HG02642 (cell line): ENCODE measurements around the gene RAPGEF4.

Source experiments
- ATAC-seq: cut with Tn5 transposase; IDR thresholded peaks from one replicate; pipeline ENCODE4 v1.9.1; 2021; ENCODE audit warnings: mild to moderate bottlenecking; ENCODE audit not compliant: unreplicated experiment, poor library complexity

RAPGEF4 gene

GRCh38 chr2:172735582-172736423 is at the start of gene RAPGEF4:
TSS of gene RAPGEF4 (plus strand) at chr2:172735845. CDS start at chr2:172735984, 139 bp downstream.
- no peak for ATAC-seq

DNA sequence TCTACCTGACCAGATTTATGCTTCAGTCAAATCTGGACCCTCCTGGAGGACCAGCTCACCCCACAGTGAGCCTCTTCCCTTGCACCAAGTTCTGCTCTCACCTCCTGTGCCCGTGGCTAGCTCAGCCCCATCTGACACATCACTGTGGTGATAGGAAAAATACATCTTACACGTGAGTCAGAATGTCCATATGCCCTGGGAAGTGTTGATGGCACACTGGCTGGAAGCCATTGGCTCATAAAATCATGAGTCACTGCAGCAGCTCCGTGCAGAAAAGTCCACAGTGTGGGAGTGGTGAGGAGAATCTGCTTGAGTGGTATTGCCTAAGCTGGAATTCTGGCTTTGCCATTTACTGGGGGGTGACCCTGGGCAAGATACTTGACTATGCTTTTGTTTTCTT is 42.6 kb upstream of the RAPGEF4 start:
- no peak for ATAC-seq

DNA sequence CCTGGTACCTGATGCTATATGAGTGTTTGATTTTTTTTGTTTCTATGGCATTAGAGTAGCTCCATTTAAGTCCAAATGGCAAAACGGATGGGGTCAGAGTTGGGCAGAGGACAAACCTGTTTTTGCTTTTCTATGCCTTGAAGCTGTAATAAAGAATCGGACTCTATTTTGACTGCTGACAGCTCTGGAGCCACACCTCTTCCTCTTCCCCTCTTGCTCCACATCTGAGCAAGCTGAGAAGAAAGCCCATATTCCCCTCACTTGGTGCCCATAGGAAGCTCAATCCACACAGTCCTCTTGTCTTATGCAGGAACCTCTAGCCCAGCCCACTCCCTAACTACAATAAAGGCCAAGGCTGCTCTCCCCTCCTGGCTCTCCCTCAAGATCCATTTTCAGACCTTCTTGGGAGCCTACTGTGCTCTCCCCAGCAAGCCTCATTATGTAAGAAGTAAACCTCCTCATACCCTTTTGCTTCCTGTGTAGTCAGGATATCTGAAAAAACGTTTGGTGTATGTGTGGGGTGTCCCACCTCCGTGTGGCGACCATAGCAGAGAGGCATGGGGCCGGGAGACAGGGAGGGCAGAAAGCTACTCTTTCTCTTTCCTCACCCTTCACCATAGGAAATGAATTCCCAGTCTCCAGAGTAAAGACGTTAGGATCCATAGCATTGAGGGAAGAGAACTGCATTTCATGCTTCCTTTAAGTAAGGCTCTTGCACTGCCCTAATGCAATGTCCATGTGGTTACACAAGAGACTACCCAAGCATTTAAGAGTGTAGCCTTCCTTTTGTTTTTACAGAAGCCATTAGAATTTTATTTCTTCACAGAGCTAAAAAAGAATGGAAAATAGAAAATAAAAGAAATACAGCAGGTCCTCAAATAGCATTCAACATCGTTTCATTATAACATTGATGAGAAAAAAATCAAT is 41.9 kb upstream of the RAPGEF4 start:
- ATAC-seq = no peak

- ATAC-seq = no peak
These were observed 38.3 kb upstream of the RAPGEF4 start for GRCh38 chr2:172697296-172697695.

GRCh38 chr2:172698041-172698863 is 37.4 kb upstream of the RAPGEF4 start:
- peak; percentile 90 for ATAC-seq

DNA sequence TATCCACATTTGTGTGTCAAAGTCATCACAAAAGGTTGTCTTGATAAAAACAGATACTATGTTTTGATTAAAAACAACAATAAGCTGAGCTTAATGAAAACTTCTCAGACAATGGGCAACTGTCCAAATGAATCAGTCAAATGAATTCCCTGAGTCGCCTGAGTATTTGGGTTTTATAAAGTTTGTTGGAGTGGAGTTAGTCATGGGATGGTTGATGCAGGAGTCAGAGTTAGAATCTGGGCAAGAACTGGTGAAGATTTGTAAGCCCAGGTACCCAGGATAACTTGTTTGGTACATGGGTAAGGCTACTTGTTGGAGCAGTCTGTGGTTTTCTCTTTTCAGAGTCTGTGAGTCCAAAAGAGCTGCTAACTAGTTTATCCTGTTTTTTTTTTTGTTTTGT is 34.4 kb upstream of the RAPGEF4 start:
- no peak for ATAC-seq

GRCh38 chr2:172702451-172702850 is 33.2 kb upstream of the RAPGEF4 start:
- ATAC-seq = no peak

GRCh38 chr2:172704072-172704936 is 31.3 kb upstream of the RAPGEF4 start:
- ATAC-seq = no peak

DNA sequence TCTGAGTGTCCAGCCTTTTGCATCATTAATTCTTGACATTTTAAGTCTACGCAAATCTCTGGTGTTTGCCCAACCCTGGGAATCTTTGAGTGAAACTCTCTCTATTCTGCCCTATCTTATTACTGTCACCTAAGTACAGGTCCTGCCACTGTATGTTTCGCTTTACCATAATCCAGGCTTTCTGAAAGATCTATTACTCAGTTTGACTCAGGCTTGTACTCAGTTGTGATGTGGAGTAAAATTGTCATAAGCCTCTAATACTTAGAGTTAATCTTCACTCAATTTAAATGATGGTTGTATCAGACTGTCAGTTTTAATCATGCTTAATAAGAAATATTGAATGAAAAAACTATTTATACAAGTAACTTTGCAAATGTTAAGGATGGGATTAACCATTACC is 30.3 kb upstream of the RAPGEF4 start:
- ATAC-seq = no peak

- no peak for ATAC-seq
These were observed 27.4 kb upstream of the RAPGEF4 start for GRCh38 chr2:172708247-172708646.

GRCh38 chr2:172709566-172710291 is 25.9 kb upstream of the RAPGEF4 start:
- no peak for ATAC-seq

DNA sequence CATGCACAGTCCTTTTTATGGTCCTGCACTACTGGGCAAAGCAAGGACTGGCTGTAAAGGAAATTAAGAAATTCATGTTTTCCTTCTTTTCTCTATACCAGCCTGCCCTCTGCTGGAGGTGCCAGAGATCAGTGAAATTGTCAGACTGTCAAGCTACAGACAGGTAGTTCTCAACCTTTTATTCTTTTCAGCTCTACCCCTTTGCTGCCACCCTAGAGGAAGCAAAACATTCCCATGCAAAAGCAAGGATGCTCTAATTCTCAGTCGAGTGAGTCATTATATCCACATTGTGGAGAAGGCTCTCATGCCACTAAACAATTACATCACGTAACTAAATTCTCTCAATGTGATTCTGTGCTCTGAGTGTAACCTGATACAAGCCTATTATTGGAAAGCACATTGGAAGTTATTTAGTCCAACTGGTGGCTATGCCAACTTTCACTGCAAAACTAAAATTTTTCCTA is 25.0 kb upstream of the RAPGEF4 start:
- ATAC-seq = no peak

DNA sequence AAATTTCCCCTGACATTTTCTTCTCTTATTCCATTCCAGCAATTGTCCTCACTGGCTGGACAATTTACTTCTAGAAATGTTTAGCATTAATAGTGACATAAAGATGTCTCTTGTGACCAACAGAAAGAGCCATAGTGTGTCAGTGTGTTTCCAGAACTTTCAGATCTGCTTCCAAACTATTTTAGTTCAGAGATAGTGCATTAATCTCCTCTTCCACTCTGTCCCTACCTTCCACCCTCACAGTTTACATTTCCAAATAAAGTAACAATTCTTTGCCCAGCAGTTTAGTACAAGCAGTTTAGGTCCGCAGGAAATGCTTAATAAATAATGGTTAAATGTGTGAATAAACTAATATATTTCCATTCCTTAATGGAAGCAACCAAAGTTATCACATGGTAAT is 24.5 kb upstream of the RAPGEF4 start:
- no peak for ATAC-seq

DNA sequence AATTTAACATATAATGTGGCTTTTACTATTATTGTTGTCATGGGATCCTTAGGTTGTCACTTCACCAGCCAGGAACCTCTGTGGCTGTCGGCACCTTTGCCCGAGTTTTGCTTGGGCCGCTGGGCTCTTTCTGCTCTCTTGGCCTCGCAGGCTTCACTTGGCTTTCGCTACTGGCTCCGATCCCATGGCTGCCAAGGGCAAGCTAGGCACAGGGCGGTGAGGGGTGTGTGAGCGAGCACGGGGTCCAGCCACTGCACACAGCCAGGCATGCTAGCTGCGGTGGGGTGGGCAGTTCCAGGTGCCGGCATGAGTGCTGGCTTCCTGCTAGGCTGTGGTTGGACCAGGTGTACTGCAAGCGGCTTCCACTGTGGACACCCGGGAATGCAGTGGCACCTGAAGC is 23.4 kb upstream of the RAPGEF4 start:
- no peak for ATAC-seq

DNA sequence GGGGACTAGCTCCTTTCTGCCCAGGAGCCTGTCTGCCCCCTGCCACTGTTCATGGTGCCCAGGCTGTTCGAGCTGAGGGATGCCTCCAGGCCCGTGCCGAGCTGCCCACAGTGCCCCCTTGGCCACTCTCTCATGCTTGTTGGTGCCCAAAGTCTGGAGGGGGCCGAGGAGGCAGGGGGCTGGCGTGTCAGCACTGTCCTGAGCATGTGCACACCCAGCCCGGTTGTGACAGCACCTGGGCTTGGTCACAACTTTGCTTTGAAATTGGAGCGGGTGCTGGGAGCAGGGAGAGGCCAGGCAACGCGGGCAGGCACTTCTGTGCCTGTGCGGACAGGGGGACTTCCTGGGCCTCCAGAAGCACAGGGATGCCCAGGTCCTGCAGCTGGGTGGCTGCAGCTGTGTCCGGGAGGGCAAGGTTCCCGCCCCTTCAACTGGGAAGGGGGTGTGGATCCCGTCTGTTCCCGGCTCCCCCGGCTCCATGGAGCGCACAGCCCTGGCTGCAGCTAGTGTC is 22.2 kb upstream of the RAPGEF4 start:
- ATAC-seq = no peak

GRCh38 chr2:172722481-172722880 is 13.2 kb upstream of the RAPGEF4 start:
- ATAC-seq = no peak

DNA sequence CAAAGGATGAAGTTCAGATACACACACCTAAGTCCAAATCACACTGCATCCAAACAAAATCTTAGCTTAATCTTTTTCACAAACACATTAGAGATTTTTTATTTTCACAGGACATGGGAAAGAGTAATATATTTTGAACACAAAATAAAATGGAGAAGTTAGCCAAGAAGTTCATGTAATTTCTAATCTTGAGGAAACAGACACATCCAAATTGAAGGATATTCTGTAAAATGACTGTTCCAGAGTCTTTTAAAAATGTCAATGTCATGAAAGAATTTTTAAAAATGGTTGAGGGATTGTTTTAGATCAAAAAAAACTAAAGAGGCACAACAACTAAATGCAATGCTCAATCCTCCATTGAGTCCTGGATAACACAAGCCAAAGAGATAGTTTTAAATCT is 12.4 kb upstream of the RAPGEF4 start:
- ATAC-seq = no peak

- ATAC-seq = no peak
These were observed 10.9 kb upstream of the RAPGEF4 start for GRCh38 chr2:172724724-172725123.

GRCh38 chr2:172725284-172725683 is 10.4 kb upstream of the RAPGEF4 start:
- ATAC-seq = no peak
